ENCODE data around the gene MT1H. TPM values are rescaled to one million over a fixed set of nuclear protein-coding genes. Genes with fewer than 3 reads are reported as not detected.

The MT1H gene
- total and polyA plus RNA-seq, 2 experiments from 2014 or later, result 13.5 TPM; not detected in 1

DNA sequence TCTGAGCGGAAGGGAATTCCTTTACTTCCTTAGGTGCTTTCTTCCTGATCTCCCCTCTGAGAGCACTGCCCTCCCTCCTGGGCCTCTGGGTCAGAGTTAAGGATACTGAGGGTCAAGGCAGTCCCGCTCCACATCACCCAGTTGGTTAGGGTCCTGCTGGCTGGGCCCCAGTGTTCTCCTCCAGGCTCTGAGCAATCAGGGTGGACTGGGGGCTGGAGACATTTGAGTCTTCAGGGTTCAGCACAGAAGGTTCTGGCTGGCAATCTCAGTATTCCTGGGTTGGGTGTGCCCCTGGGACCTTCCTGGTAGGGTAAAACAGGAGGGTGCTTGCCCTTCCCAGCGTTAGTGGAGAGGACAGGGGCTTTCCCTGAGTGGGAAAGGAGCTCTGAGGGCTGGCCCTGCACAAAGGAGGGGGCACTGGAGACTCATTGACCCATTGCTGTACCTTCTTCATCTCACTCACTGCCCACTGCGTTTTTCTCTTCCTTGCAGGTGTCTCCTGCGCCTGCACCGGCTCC is 36.7 kb upstream of the MT1H start:
- Histone ChIP-seq H3K4me2 (peak overlapping the region; percentile 89), H3K27me3 (peaks cover 90% of the 10 kb centered on the region)

DNA sequence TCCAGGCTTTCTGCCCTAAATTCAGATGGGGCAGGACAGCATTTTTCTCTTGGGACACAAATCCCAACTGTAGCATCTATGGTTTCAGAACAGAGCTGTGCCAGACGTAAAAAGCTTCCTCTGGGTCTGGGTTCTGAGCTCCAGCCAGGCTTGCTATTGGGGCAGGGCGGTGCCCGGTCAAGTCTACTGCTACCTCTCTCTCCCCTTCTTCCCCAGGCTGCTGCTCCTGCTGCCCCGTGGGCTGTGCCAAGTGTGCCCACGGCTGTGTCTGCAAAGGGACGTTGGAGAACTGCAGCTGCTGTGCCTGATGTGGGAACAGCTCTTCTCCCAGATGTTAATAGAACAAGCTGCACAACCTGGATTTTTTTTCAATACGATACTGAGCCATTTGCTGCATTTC is 36.1 kb upstream of the MT1H start:
- Histone ChIP-seq H4K20me1 (ENCODE audit: insufficient read depth, poor library complexity, severe bottlenecking) (no peaks in the 10 kb centered on the region), H3K27me3 (peaks cover 94% of the 10 kb centered on the region), H3K4me3 (no peak overlapping the region)

More for the DNA sequence above, 36.7 kb upstream of the MT1H start:
- no peak overlapping the region for H3K4me3 ChIP-seq
- no peaks in the 10 kb centered on the region for H3K79me2 ChIP-seq
- no peaks in the 10 kb centered on the region for H3K36me3 ChIP-seq (replicated peaks; ENCODE audit: insufficient read depth, low read depth)
- no peak for DNase-seq (ENCODE audit: low spot score)
- H3K4me1 ChIP-seq (ENCODE audit: insufficient read depth), result peaks cover 13% of the 10 kb centered on the region
- 11% methylated on average over 6 of the region's 6 CpGs for WGBS (ENCODE audit: low lambda C conversion rate, missing lambda C conversion rate)
- H2AFZ ChIP-seq, result no peak overlapping the region
- no peaks in the 10 kb centered on the region for H4K20me1 ChIP-seq (ENCODE audit: insufficient read depth, poor library complexity, severe bottlenecking)
- H3K9me2 ChIP-seq (replicated peaks; ENCODE audit: insufficient read depth), result no peaks in the 10 kb centered on the region
- H3K27ac ChIP-seq, result no peak overlapping the region
- TF ChIP-seq EZH2 (IDR thresholded peaks at IDR 0.05; ENCODE audit: borderline replicate concordance) (no peak), EZH2phosphoT487 (IDR thresholded peaks at IDR 0.05; ENCODE audit: low read depth, severe bottlenecking, unreplicated experiment) (no peak)
- TF ChIP-seq, protein P1, sequence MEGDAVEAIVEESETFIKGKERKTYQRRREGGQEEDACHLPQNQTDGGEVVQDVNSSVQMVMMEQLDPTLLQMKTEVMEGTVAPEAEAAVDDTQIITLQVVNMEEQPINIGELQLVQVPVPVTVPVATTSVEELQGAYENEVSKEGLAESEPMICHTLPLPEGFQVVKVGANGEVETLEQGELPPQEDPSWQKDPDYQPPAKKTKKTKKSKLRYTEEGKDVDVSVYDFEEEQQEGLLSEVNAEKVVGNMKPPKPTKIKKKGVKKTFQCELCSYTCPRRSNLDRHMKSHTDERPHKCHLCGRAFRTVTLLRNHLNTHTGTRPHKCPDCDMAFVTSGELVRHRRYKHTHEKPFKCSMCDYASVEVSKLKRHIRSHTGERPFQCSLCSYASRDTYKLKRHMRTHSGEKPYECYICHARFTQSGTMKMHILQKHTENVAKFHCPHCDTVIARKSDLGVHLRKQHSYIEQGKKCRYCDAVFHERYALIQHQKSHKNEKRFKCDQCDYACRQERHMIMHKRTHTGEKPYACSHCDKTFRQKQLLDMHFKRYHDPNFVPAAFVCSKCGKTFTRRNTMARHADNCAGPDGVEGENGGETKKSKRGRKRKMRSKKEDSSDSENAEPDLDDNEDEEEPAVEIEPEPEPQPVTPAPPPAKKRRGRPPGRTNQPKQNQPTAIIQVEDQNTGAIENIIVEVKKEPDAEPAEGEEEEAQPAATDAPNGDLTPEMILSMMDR (IDR thresholded peaks at IDR 0.05; ENCODE audit: poor library complexity), result no peak
- H3K9me3 ChIP-seq (ENCODE audit: low read depth), result no peaks in the 10 kb centered on the region

DNA sequence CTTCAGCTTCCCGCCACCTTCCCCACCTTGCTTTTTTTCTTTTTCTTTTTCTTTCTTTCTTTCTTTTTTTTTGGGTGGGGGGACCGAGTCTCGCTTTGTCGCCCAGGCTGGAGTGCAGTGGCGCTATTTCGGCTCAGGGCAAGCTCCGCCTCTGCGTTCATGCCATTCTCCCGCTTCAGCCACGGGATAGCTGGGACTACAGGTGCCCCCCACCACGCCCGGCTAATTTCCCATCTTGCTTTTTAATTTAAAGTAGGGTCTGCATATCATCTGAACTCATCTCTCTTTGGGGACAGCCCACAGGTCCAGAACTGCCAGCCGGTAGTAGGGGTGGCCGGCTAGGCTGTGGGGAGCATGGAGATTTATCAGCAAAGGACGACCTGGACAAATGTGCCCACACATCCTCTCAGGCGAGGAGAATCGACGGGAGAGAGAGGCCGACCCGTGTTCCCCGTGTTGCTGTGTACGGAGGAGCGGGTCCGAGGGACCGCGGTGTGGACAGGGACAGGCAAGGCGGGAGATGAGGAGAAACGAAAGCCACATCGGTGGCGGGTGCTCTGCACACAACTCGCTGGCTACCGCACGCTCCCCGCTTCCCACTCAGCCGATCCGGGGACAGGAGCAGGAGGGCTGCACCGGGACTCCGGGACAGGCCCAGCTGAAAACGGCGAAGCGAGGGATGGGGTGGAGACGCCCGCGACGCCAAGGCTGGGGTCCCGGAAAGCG is 34.7 kb upstream of the MT1H start:
- Histone ChIP-seq H3K27me3 (peaks cover 100% of the 10 kb centered on the region), H3K4me1 (ENCODE audit: insufficient read depth) (peaks cover 13% of the 10 kb centered on the region), H2AFZ (no peak overlapping the region), H3K79me2 (no peaks in the 10 kb centered on the region), H3K9me2 (replicated peaks; ENCODE audit: insufficient read depth) (no peaks in the 10 kb centered on the region), H3K4me2 (peak overlapping the region; percentile 73), H3K36me3 (replicated peaks; ENCODE audit: insufficient read depth, low read depth) (no peaks in the 10 kb centered on the region), H3K27ac (no peak overlapping the region), H3K9me3 (ENCODE audit: low read depth) (no peaks in the 10 kb centered on the region), H4K20me1 (ENCODE audit: insufficient read depth, poor library complexity, severe bottlenecking) (no peaks in the 10 kb centered on the region), H3K4me3 (no peak overlapping the region)
- TF ChIP-seq EZH2 (IDR thresholded peaks at IDR 0.05; ENCODE audit: borderline replicate concordance), result no peak
- TF ChIP-seq EZH2phosphoT487 (IDR thresholded peaks at IDR 0.05; ENCODE audit: low read depth, severe bottlenecking, unreplicated experiment), result peak; percentile 29
- DNase-seq (ENCODE audit: low spot score), result no peak
- 5% methylated on average over 42 of the region's 47 CpGs for WGBS (ENCODE audit: low lambda C conversion rate, missing lambda C conversion rate)

More for the DNA sequence above, 36.1 kb upstream of the MT1H start:
- H3K27ac ChIP-seq, result no peak overlapping the region
- H3K9me2 ChIP-seq (replicated peaks; ENCODE audit: insufficient read depth), result no peaks in the 10 kb centered on the region
- WGBS (ENCODE audit: low lambda C conversion rate, missing lambda C conversion rate), result 55% methylated on average over 7 of the region's 7 CpGs
- no peaks in the 10 kb centered on the region for H3K79me2 ChIP-seq
- no peaks in the 10 kb centered on the region for H3K36me3 ChIP-seq (replicated peaks; ENCODE audit: insufficient read depth, low read depth)
- H3K9me3 ChIP-seq (ENCODE audit: low read depth), result no peaks in the 10 kb centered on the region
- no peak overlapping the region for H3K4me2 ChIP-seq
- peaks cover 13% of the 10 kb centered on the region for H3K4me1 ChIP-seq (ENCODE audit: insufficient read depth)
- no peak for DNase-seq (ENCODE audit: low spot score)
- no peak for TF ChIP-seq EZH2 (IDR thresholded peaks at IDR 0.05; ENCODE audit: borderline replicate concordance)
- TF ChIP-seq, protein P1 (IDR thresholded peaks at IDR 0.05; ENCODE audit: poor library complexity), result no peak
- no peak overlapping the region for H2AFZ ChIP-seq

DNA sequence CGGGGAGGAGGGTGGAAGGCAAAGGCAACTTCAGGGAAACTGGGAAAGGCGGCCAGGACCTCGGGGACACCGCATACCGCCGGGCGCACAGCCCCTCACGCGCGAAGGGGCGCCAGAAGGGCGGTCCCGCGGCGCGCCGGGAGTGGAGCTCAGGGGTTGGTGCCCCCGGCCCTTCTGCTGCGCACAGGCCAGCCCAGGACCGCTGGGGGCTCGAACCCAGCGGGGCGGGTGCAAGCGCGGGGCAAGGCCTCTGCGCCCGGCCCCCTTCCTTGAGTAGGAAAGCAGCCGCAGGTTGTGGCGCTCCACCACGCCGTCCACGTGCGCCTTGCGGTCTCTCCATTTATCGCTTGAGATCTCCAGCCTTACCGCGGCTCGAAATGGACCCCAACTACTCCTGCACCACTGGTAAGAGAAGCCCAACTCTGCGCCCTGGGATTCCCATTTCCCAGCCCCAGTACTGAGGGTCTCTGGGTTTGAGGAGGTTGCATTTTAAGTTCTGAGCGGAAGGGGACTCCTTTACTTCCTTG is 34.1 kb upstream of the MT1H start:
- Histone ChIP-seq H3K36me3 (replicated peaks; ENCODE audit: insufficient read depth, low read depth) (no peaks in the 10 kb centered on the region), H2AFZ (no peak overlapping the region), H4K20me1 (ENCODE audit: insufficient read depth, poor library complexity, severe bottlenecking) (no peaks in the 10 kb centered on the region), H3K4me3 (no peak overlapping the region), H3K9me2 (replicated peaks; ENCODE audit: insufficient read depth) (no peaks in the 10 kb centered on the region), H3K4me2 (peak overlapping the region; percentile 73), H3K27ac (no peak overlapping the region), H3K79me2 (no peaks in the 10 kb centered on the region), H3K27me3 (peaks cover 100% of the 10 kb centered on the region), H3K9me3 (ENCODE audit: low read depth) (no peaks in the 10 kb centered on the region), H3K4me1 (ENCODE audit: insufficient read depth) (peaks cover 13% of the 10 kb centered on the region)
- no peak for DNase-seq (ENCODE audit: low spot score)
- TF ChIP-seq, protein P1 (IDR thresholded peaks at IDR 0.05; ENCODE audit: poor library complexity), result no peak
- peak; percentile 97 for TF ChIP-seq EZH2 (IDR thresholded peaks at IDR 0.05; ENCODE audit: borderline replicate concordance)
- 3% methylated on average over 22 of the region's 40 CpGs for WGBS (ENCODE audit: low lambda C conversion rate, missing lambda C conversion rate)
